SH-SY5Y (cell line): Measurements from ENCODE around the gene FAM170B.

ENCODE experiments used
- GATA2 ChIP-seq: IDR thresholded peaks from 2 replicates; pipeline ENCODE4 v1.6.1; 2011; ENCODE audit warnings: mild to moderate bottlenecking, low read depth, low read length
- GATA3 ChIP-seq: IDR thresholded peaks from 2 replicates; pipeline ENCODE4 v1.6.1; 2011; ENCODE audit warnings: low read depth, mild to moderate bottlenecking, low read length, moderate library complexity

DNA sequence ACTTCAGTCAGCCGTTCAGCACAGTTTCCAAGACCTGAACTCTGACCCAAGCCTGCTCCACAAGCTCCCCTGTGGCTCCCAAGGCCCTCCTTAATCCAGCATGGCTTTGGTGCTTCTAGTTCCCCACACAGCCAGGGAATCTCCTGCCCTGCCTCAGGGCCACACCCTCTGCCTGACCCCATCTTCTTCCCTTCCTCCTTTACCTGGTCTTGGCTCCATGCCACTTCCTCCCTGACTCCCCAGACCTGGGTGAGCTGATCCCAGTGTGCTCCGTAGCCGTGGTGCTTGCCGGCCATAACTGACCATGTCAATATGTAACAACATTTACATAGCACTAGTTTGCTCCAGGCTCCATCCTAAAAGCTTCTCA, 34.3 kb upstream of the FAM170B start:
- TF ChIP-seq GATA3 (no peak), GATA2 (no peak)
